Measurements from ENCODE around the gene RGS16. TPM values are rescaled to one million over a fixed set of nuclear protein-coding genes. Genes with fewer than 3 reads are reported as not detected.

RGS16 gene
- total and polyA plus RNA-seq, 12 donors: 0.36 to 7.8 (median 3.7) TPM

DNA sequence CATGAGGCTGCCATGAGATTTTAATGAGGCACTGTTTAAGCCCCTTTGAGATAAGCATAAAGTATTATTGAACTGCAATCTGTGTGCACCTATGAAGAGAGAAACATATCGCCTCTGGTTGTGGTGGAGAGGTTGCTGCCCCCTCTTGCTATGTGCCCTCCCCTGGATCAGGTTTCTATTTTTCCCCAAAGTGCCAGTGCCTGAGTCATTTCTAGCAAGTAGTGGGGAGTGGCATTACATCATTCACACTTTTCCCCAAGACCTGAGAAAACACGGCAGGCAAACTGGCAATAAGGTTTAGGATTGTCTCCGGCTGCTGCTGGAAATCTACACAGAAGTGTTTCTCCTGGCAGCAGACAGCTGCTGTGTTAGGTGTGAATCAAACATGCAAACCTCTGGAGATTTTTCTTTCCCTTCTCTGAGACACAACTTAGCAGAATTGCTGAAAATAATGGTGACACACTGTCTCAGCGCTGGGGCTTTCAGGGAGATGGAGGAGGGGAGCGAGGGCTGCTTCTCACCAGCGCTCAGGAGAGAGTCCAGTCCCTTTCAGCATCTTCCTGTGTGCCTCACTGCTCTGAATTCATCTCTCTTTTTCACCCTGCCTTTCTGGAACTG lies 13.7 kb upstream of the RGS16 start:
- WGBS, 4 donors: 50 to 68% (median 57%) methylated on average over 6 of the region's 6 CpGs
- intact Hi-C loops (cut with DNase I): no loop called here

DNA sequence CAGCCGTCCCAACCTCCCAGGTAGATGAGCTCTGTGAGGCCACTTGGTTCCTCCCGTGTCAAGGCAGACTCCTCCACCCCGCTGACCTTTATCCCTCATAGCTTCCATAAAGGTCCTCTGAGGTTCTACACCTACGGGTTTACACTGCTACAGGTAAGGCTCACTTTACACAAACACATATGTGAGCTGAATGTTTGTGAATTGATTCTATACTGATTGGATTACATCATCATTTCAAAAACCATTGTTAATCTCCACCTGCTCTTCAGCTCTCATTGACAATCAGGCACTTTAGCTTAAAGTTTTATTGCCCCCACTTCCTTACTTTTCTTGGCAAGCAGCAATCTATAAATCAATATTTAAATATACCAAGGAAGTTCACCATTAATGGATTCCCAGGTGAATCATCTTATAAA lies 12.8 kb upstream of the RGS16 start:
- Histone ChIP-seq H3K36me3 (replicated peaks in 1 of 2) (no peaks in the 10 kb centered on the region), H3K27me3 (no peaks in the 10 kb centered on the region), H3K27ac (no peak overlapping the region), H3K4me1 (replicated peaks in 1 of 2) (peaks cover 11 to 24% of the 10 kb centered on the region in 2 donors), H3K4me3 (no peak overlapping the region), H3K9me3 (replicated peaks in 1 of 3) (no peaks in the 10 kb centered on the region)
- TF ChIP-seq POLR2A (IDR thresholded peaks at IDR 0.05): no peak
- TF ChIP-seq, protein P1, sequence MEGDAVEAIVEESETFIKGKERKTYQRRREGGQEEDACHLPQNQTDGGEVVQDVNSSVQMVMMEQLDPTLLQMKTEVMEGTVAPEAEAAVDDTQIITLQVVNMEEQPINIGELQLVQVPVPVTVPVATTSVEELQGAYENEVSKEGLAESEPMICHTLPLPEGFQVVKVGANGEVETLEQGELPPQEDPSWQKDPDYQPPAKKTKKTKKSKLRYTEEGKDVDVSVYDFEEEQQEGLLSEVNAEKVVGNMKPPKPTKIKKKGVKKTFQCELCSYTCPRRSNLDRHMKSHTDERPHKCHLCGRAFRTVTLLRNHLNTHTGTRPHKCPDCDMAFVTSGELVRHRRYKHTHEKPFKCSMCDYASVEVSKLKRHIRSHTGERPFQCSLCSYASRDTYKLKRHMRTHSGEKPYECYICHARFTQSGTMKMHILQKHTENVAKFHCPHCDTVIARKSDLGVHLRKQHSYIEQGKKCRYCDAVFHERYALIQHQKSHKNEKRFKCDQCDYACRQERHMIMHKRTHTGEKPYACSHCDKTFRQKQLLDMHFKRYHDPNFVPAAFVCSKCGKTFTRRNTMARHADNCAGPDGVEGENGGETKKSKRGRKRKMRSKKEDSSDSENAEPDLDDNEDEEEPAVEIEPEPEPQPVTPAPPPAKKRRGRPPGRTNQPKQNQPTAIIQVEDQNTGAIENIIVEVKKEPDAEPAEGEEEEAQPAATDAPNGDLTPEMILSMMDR (IDR thresholded peaks at IDR 0.05): no peak
- intact Hi-C loops (cut with DNase I): no loop called here
- 68 to 88% (median 84%) methylated on average over 3 to 4 of the region's 4 CpGs for WGBS, 4 donors
- DNase-seq: no peak

More for the DNA sequence above, 13.7 kb upstream of the RGS16 start:
- Histone ChIP-seq H3K4me1 (replicated peaks in 1 of 2) (peaks cover 11 to 24% of the 10 kb centered on the region in 2 donors), H3K27ac (no peak overlapping the region), H3K36me3 (replicated peaks in 1 of 2) (no peaks in the 10 kb centered on the region), H3K9me3 (replicated peaks in 1 of 3) (no peaks in the 10 kb centered on the region), H3K4me3 (no peak overlapping the region), H3K27me3 (no peaks in the 10 kb centered on the region)
- DNase-seq: no peak
- TF ChIP-seq, protein P1 (IDR thresholded peaks at IDR 0.05): no peak
- TF ChIP-seq POLR2A (IDR thresholded peaks at IDR 0.05): no peak

DNA sequence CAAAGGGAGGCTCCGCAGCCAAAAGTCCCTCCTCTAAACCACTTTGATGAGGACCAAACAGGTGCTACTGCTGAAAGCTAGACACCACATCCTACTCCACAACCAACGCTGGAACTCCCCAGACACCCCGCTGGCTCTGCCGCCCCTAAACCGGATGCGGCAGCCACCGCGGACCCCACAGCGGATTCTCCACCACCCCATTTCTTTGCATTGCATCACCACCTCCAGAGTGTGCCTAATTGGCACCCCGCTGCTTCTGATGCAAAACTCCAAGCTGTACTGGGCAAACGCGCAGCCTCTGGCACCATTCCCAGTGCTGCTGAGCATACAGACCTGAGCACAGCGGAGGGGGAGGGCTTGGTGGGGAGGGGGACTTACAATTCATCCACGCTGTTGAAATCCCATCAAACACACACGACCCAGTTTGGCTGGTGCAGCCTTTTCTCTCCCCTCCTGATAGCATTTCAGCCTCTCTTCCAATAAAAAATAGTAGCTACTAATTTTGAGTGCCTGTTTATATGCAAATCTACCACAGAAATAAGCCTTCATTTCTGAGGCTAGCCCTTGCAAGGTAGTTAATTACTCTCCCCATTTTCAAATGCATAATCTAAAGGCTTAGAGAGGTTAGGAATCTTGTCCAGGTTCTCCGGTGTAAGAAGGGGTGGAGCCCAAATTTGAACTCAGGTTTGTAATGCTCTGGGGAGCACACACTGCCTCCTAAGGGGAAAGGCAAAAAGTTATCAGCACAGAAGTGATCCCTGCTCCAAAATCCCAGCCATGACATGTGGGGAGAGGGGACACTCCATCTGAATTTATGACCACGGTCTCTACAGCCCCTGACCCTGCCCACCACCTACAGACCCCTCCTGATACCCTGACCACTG lies 12.2 kb upstream of the RGS16 start:
- H3K27ac ChIP-seq: peak overlapping the region in 2 of 5 donors; percentile 87 to 91
- peaks cover 11 to 24% of the 10 kb centered on the region in 2 donors for H3K4me1 ChIP-seq (replicated peaks in 1 of 2)
- no peaks in the 10 kb centered on the region for H3K36me3 ChIP-seq (replicated peaks in 1 of 2)
- no peaks in the 10 kb centered on the region for H3K27me3 ChIP-seq
- TF ChIP-seq POLR2A (IDR thresholded peaks at IDR 0.05): no peak
- TF ChIP-seq, protein P1 (IDR thresholded peaks at IDR 0.05): no peak
- peak; percentile 58 to 83 (median 69) for DNase-seq
- intact Hi-C loops (cut with DNase I): no loop called here
- WGBS, 4 donors: 15 to 19% (median 16%) methylated on average over 11 to 17 of the region's 17 CpGs
- no peak overlapping the region for H3K4me3 ChIP-seq
- H3K9me3 ChIP-seq (replicated peaks in 1 of 3): no peaks in the 10 kb centered on the region

DNA sequence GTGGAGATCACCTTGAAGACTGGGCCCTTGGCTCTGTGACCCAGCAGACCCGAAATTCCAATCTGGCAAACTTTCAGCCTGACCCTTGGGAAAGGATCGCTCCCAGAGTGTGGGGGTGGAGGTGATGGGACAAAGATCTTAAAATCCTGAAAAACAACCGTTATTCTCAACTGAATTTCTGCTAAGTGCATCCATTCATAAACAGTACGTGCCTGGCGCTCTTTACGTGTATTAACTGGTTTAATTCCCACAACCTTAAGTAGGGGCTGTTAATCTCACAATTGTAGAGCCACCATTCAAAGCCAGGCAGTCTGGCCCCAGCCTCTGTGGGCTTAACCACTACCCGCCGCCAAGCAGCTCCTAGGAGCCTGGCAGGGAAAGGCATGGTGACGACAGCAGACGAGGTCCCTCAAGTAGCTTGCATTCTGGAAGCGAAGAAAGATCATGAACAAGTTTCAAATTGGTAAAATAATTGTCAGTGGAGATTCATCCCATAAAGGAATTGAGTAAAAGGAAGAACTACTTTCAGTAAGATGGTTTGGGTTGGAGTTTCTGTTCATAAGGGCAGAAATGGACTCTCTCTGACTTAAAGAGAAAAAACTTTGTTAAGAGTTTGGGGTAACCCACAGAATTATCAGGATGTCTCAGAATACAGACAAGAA lies 11.4 kb upstream of the RGS16 start:
- peak overlapping the region; percentile 39 to 91 (median 87) for H3K27ac ChIP-seq
- H3K9me3 ChIP-seq (replicated peaks in 1 of 3): no peaks in the 10 kb centered on the region
- H3K27me3 ChIP-seq: no peaks in the 10 kb centered on the region
- intact Hi-C loops (cut with DNase I): no loop called here
- 43 to 54% (median 51%) methylated on average over 11 of the region's 11 CpGs for WGBS, 4 donors
- DNase-seq: peak in 1 of 7 donors; percentile 28
- no peaks in the 10 kb centered on the region for H3K36me3 ChIP-seq (replicated peaks in 1 of 2)
- H3K4me3 ChIP-seq: peak overlapping the region in 1 of 4 donors; percentile 56
- TF ChIP-seq, protein P1 (IDR thresholded peaks at IDR 0.05): no peak
- no peak for TF ChIP-seq POLR2A (IDR thresholded peaks at IDR 0.05)
- H3K4me1 ChIP-seq (replicated peaks in 1 of 2): peaks cover 11 to 24% of the 10 kb centered on the region in 2 donors
